ENCODE results near the gene CHAC1. TPM values are rescaled to one million over a fixed set of nuclear protein-coding genes. Genes with fewer than 3 reads are reported as not detected.

Gene CHAC1
- total RNA-seq (1 to 10 TPM in 4 of 5 donors, under 1 TPM in 1; 0.44 to 7.5 (median 7.2) TPM), total RNA-seq (0.25 to 93.1 (median 1.6) reads per million in 29 experiments)
- 0.15 TPM for total RNA-seq (2013)

- Mint-ChIP-seq H3K9me3 (no peaks in the 10 kb centered on the region), H3K36me3 (no peaks in the 10 kb centered on the region), H3K27ac (peak within 1 kb of the TSS; percentile 76 to 87), H3K4me3 (peak within 1 kb of the TSS; percentile 89 to 92 (median 89)), H3K4me1 (peaks cover 11 to 21% (median 17%) of the 10 kb centered on the region in 3 donors), H3K27me3 (peaks cover 0 to 3% of the 10 kb centered on the region in 2 donors)
- under 1% methylated on average over 70 of the region's 72 CpGs for WGBS (ENCODE audit: insufficient coverage)
- ATAC-seq (replicated peaks in 1 of 4) (peak; percentile 95 to 97 (median 97)), DNase-seq (peak; percentile 85 to 98 (median 93))
- no peaks in the 10 kb centered on the region for H3K9me3 ChIP-seq
- peaks cover 7 to 19% of the 10 kb centered on the region in 2 experiments for H3K4me1 ChIP-seq (ENCODE audit: control insufficient read depth in 1 of 2, extremely low read depth in 1 of 2, insufficient read depth in 2 of 2, low read length in 2 of 2)
- H3K27ac ChIP-seq (ENCODE audit: low read length), result no peak within 1 kb of the TSS
- POLR2A ChIA-PET, result interaction anchor here in 1 of 2 donors (0.6 kb wide), 1 partner anchor 52 kb away, joined by 7 read pairs; no protein-coding TSS in a partner anchor
- H3K36me3 ChIP-seq (ENCODE audit: control insufficient read depth in 2 of 2, extremely low read depth in 1 of 2, insufficient read depth in 1 of 2, low read length in 1 of 2), result no peaks in the 10 kb centered on the region
- peaks cover 0 to 12% of the 10 kb centered on the region in 2 experiments for H3K27me3 ChIP-seq (replicated peaks in 1 of 2; ENCODE audit: control insufficient read depth in 2 of 2, extremely low read depth in 1 of 2, insufficient read depth in 2 of 2, low read length in 1 of 2)
- H3K4me3 ChIP-seq (ENCODE audit: control insufficient read depth in 1 of 2, extremely low read depth in 1 of 2, low read length in 1 of 2), result peak within 1 kb of the TSS; percentile 78 to 85
- CTCF ChIA-PET, result interaction anchor here (0.5 to 2.1 kb wide), 7 partner anchors 11 to 137 kb away, joined by 3 to 10 read pairs (median 6); no protein-coding TSS in a partner anchor
These were observed at the start of gene CHAC1 for GRCh38 chr15:40952901-40953712. CHAC1 (plus strand) TSS chr15:40953471; CDS start chr15:40953584, 113 bp downstream.

GRCh38 chr15:40904552-40905201, 48.6 kb upstream of the CHAC1 start:
- H3K4me1 ChIP-seq (ENCODE audit: control insufficient read depth in 1 of 2, extremely low read depth in 1 of 2, insufficient read depth in 2 of 2, low read length in 2 of 2), result peaks cover 10 to 49% of the 10 kb centered on the region in 2 experiments
- WGBS (ENCODE audit: insufficient coverage), result 78% methylated on average over 4 of the region's 7 CpGs
- H3K27ac ChIP-seq (ENCODE audit: low read length), result no peak overlapping the region
- ATAC-seq (replicated peaks in 1 of 4) (no peak), DNase-seq (no peak)
- H3K9me3 Mint-ChIP-seq, result no peaks in the 10 kb centered on the region
- H3K36me3 ChIP-seq (ENCODE audit: control insufficient read depth in 2 of 2, extremely low read depth in 1 of 2, insufficient read depth in 1 of 2, low read length in 1 of 2), result peaks cover 15 to 33% of the 10 kb centered on the region in 2 donors
- peaks cover 27 to 41% (median 38%) of the 10 kb centered on the region in 3 donors for H3K4me1 Mint-ChIP-seq
- peak overlapping the region; percentile 68 to 70 for H3K27ac Mint-ChIP-seq
- no peaks in the 10 kb centered on the region for H3K27me3 ChIP-seq (replicated peaks in 1 of 2; ENCODE audit: control insufficient read depth in 2 of 2, extremely low read depth in 1 of 2, insufficient read depth in 2 of 2, low read length in 1 of 2)
- no peaks in the 10 kb centered on the region for H3K27me3 Mint-ChIP-seq
- H3K4me3 Mint-ChIP-seq, result no peak overlapping the region
- H3K4me3 ChIP-seq (ENCODE audit: control insufficient read depth in 1 of 2, extremely low read depth in 1 of 2, low read length in 1 of 2), result no peak overlapping the region
- no peaks in the 10 kb centered on the region for H3K9me3 ChIP-seq
- ChIA-PET CTCF (interaction anchor here (0.6 to 5.4 kb wide), 13 partner anchors 9 to 336 kb away, joined by 3 to 38 read pairs (median 4); partner anchors contain the start of genes RPUSD2 (in 1 of the 2) and VPS18 (in 1 of the 2)), POLR2A (no interaction called here)
- peaks cover 28% of the 10 kb centered on the region for H3K36me3 Mint-ChIP-seq

GRCh38 chr15:40906091-40906990, 46.9 kb upstream of the CHAC1 start:
- POLR2A ChIA-PET, result no interaction called here

GRCh38 chr15:40906991-40907802, 46.1 kb upstream of the CHAC1 start:
- peak overlapping the region; percentile 76 to 77 for H3K4me3 ChIP-seq (ENCODE audit: control insufficient read depth in 1 of 2, extremely low read depth in 1 of 2, low read length in 1 of 2)
- under 1% methylated on average over 15 of the region's 22 CpGs for WGBS (ENCODE audit: insufficient coverage)
- H3K4me1 Mint-ChIP-seq, result peaks cover 23 to 39% (median 38%) of the 10 kb centered on the region in 3 donors
- H3K4me1 ChIP-seq (ENCODE audit: control insufficient read depth in 1 of 2, extremely low read depth in 1 of 2, insufficient read depth in 2 of 2, low read length in 2 of 2), result peaks cover 10 to 44% of the 10 kb centered on the region in 2 experiments
- H3K36me3 ChIP-seq (ENCODE audit: control insufficient read depth in 2 of 2, extremely low read depth in 1 of 2, insufficient read depth in 1 of 2, low read length in 1 of 2), result peaks cover 4 to 18% of the 10 kb centered on the region in 2 donors
- no peaks in the 10 kb centered on the region for H3K9me3 Mint-ChIP-seq
- H3K27me3 ChIP-seq (replicated peaks in 1 of 2; ENCODE audit: control insufficient read depth in 2 of 2, extremely low read depth in 1 of 2, insufficient read depth in 2 of 2, low read length in 1 of 2), result no peaks in the 10 kb centered on the region
- peak overlapping the region; percentile 56 for H3K27ac ChIP-seq (ENCODE audit: low read length)
- H3K4me3 Mint-ChIP-seq, result peak overlapping the region; percentile 64 to 89 (median 82)
- peak overlapping the region; percentile 93 to 94 for H3K27ac Mint-ChIP-seq
- ATAC-seq (replicated peaks in 1 of 4) (peak; percentile 47 to 66 (median 58)), DNase-seq (peak; percentile 37 to 75 (median 60))
- ChIA-PET POLR2A (no interaction called here), CTCF (interaction anchor here (0.6 to 5.4 kb wide), 11 partner anchors 11 to 281 kb away, joined by 3 to 38 read pairs (median 4); partner anchors contain the start of gene VPS18 (in 1 of the 2))
- peaks cover 15% of the 10 kb centered on the region for H3K36me3 Mint-ChIP-seq
- H3K27me3 Mint-ChIP-seq, result no peaks in the 10 kb centered on the region
- H3K9me3 ChIP-seq, result no peaks in the 10 kb centered on the region

More at GRCh38 chr15:40906091-40906990, 46.9 kb upstream of the CHAC1 start:
- H3K36me3 Mint-ChIP-seq, result peaks cover 15% of the 10 kb centered on the region
- peak overlapping the region; percentile 56 for H3K27ac ChIP-seq (ENCODE audit: low read length)
- H3K27me3 ChIP-seq (replicated peaks in 1 of 2; ENCODE audit: control insufficient read depth in 2 of 2, extremely low read depth in 1 of 2, insufficient read depth in 2 of 2, low read length in 1 of 2), result no peaks in the 10 kb centered on the region
- ATAC-seq (replicated peaks in 1 of 4) (peak; percentile 63 to 76 (median 70)), DNase-seq (peak in 34 of 35 experiments; percentile 42 to 82 (median 62))
- CTCF ChIA-PET, result interaction anchor here (0.5 to 5.4 kb wide), 17 partner anchors 10 to 751 kb away, joined by 3 to 38 read pairs (median 4); partner anchors contain the start of genes CHAC1 (in 1 of the 2) and VPS18 (in 1 of the 2)
- peak overlapping the region; percentile 76 to 77 for H3K4me3 ChIP-seq (ENCODE audit: control insufficient read depth in 1 of 2, extremely low read depth in 1 of 2, low read length in 1 of 2)
- 18% methylated on average over 27 of the region's 36 CpGs for WGBS (ENCODE audit: insufficient coverage)
- peaks cover 23 to 39% (median 38%) of the 10 kb centered on the region in 3 donors for H3K4me1 Mint-ChIP-seq
- H3K27me3 Mint-ChIP-seq, result no peaks in the 10 kb centered on the region
- H3K9me3 Mint-ChIP-seq, result no peaks in the 10 kb centered on the region
- H3K4me1 ChIP-seq (ENCODE audit: control insufficient read depth in 1 of 2, extremely low read depth in 1 of 2, insufficient read depth in 2 of 2, low read length in 2 of 2), result peaks cover 10 to 44% of the 10 kb centered on the region in 2 experiments
- H3K27ac Mint-ChIP-seq, result peak overlapping the region; percentile 63 to 94
- H3K4me3 Mint-ChIP-seq, result peak overlapping the region; percentile 64 to 89 (median 82)
- peaks cover 4 to 18% of the 10 kb centered on the region in 2 donors for H3K36me3 ChIP-seq (ENCODE audit: control insufficient read depth in 2 of 2, extremely low read depth in 1 of 2, insufficient read depth in 1 of 2, low read length in 1 of 2)
- H3K9me3 ChIP-seq, result no peaks in the 10 kb centered on the region

- H3K4me1 ChIP-seq (ENCODE audit: control insufficient read depth in 1 of 2, extremely low read depth in 1 of 2, insufficient read depth in 2 of 2, low read length in 2 of 2), result peaks cover 8 to 36% of the 10 kb centered on the region in 2 experiments
- Mint-ChIP-seq H3K4me3 (peak overlapping the region; percentile 9 to 89 (median 24)), H3K27me3 (no peaks in the 10 kb centered on the region), H3K36me3 (peaks cover 9% of the 10 kb centered on the region), H3K9me3 (no peaks in the 10 kb centered on the region), H3K27ac (peak overlapping the region; percentile 93 to 94), H3K4me1 (peaks cover 22 to 38% (median 33%) of the 10 kb centered on the region in 3 donors)
- CTCF ChIA-PET, result interaction anchor here (0.9 to 5.4 kb wide), 2 partner anchors 12 to 280 kb away, joined by 4 to 38 read pairs; partner anchors contain the start of gene VPS18 (in 1 of the 2)
- POLR2A ChIA-PET, result no interaction called here
- H3K27me3 ChIP-seq (replicated peaks in 1 of 2; ENCODE audit: control insufficient read depth in 2 of 2, extremely low read depth in 1 of 2, insufficient read depth in 2 of 2, low read length in 1 of 2), result no peaks in the 10 kb centered on the region
- 80% methylated on average over 2 of the region's 7 CpGs for WGBS (ENCODE audit: insufficient coverage)
- no peak for DNase-seq
- no peaks in the 10 kb centered on the region for H3K9me3 ChIP-seq
- H3K27ac ChIP-seq (ENCODE audit: low read length), result peak overlapping the region; percentile 56
- H3K36me3 ChIP-seq (ENCODE audit: control insufficient read depth in 2 of 2, extremely low read depth in 1 of 2, insufficient read depth in 1 of 2, low read length in 1 of 2), result peaks cover 3 to 10% of the 10 kb centered on the region in 2 donors
- no peak for ATAC-seq (replicated peaks in 1 of 4)
- H3K4me3 ChIP-seq (ENCODE audit: control insufficient read depth in 1 of 2, extremely low read depth in 1 of 2, low read length in 1 of 2), result no peak overlapping the region
These were observed 45.2 kb upstream of the CHAC1 start for GRCh38 chr15:40908095-40908494.

Measured in T-cell (primary cell).